Fibroblast of skin of left biceps (primary cell): ENCODE measurements around the gene EPAS1.

Experiments used
- DNase-seq, 2 experiments: peaks; one replicate each; pipeline ENCODE4 v3.0.0-alpha.2; 2013; ENCODE audit warnings: low read depth in 2 of 2

EPAS1 gene

GRCh38 chr2:46409756-46410155, 112.5 kb downstream of the EPAS1 start:
- no peak for DNase-seq

GRCh38 chr2:46410273-46411244, 113.4 kb downstream of the EPAS1 start:
- no peak for DNase-seq

DNA sequence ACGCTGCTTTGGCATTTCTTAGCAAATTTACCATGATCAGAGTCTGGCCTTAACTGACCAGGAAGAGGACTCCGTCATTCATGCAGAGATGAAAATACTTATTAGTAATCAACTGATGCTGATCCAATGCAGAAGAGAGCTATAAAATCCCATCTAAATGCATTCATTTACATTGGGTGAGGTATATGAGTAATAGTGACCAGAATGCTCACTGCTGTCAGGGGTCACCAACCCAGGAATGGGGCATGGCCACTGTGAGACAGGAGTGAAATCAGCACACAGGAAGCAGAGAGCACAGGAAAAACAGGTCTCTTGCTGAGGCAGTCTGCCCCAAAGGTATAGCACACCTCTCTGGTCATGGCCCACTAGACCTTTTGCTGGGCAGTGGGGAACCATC, 114.0 kb downstream of the EPAS1 start:
- no peak for DNase-seq

- DNase-seq, result no peak
These were observed 114.8 kb downstream of the EPAS1 start for GRCh38 chr2:46411985-46412384.

- DNase-seq, result no peak
These were observed 115.9 kb downstream of the EPAS1 start for GRCh38 chr2:46413111-46413510.

DNA sequence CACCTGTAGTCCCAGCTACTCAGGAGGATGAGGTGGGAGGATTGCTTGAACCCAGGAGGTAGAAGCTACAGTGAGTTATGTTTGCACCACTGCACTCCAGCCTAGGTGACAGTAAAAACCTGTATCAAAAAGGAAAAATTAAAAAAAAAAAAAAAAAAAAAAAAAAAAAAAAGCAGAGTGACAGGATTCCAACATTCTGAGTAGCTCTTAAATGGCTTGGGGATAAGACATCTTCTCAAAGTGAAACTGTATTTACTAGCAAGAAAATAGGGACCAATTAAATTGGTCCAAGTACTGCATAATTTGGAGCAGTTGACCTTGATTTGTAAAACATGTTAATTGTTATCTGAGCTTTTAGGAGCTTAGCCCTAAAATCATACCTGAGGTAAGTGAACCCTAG, 116.4 kb downstream of the EPAS1 start:
- no peak for DNase-seq

DNA sequence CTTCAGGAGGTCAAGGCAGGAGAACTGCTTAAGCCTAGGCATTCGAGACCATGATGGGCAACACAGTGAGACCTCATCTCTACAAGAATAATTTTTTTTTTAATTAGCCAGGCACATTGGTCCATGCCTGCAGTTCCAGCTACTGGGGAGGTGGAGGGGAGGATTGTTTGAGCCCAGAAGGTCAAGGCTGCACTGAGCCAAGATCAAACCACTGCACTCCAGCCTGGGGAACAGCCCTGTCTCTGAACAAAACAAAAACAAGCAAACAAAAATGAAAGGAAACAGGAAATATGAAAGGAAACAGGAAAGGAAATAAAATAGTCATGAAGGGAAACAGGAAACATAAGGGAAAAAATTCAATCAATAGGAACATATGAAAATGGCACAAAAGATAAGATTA, 117.5 kb downstream of the EPAS1 start:
- DNase-seq, result no peak

DNA sequence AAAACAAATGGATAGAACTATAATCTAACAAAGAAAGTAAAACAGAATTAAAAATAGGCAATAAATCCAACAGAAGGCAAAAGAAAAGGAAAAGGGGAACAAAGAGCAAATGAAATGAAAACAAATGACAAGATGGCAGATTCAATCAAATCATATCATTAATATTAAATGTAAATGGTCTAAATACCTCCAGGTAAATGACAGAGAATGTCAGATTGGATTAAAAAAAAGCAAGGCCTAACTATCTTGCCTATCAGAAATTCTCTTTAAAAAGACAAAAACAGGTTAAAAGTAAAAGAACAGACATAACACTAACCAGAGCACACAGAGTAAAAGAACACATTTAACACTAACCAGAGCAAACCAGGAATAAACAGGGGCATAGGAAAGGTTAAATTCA, 119.1 kb downstream of the EPAS1 start:
- DNase-seq, result no peak

GRCh38 chr2:46416739-46417403, 119.7 kb downstream of the EPAS1 start:
- no peak for DNase-seq

DNA sequence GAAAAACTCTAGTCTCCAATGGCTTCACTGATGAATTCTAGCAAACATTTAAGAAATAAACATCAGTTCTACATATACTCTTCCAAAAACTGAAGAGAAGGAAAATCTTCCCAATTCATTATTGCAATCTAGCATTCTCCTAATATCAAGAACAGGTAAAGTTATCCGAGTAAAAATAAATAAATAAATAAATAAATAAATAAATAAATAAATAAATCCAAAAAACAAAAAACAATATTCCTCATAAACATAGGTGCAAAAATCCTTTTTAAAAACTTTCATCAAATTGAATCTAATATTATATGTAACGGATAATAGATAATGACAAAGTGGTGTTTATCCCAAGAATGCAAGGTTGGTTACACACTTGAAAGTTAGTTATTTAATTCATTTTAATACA, 123.7 kb downstream of the EPAS1 start:
- no peak for DNase-seq

DNA sequence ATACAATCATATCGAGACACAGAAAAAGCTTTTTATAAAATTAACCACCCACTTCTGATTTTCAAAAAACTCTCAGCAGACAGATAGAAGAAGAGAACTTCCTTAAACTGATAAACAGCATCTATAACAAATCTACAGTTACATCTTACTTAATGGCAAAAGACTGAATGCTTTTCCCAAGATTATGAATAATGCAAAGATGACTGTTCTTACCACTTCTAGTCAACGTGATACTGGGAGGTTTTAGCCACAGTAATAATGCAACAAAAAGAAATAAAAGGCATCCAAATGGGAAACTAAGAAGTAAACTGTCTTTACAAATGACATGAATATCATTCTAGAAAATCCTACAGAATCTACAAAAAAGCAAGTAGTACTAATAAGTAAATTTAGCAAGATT, 124.2 kb downstream of the EPAS1 start:
- DNase-seq, result no peak

- DNase-seq, result no peak
These were observed 125.6 kb downstream of the EPAS1 start for GRCh38 chr2:46422717-46423394.

GRCh38 chr2:46424937-46425336, 127.7 kb downstream of the EPAS1 start:
- DNase-seq, result no peak

DNA sequence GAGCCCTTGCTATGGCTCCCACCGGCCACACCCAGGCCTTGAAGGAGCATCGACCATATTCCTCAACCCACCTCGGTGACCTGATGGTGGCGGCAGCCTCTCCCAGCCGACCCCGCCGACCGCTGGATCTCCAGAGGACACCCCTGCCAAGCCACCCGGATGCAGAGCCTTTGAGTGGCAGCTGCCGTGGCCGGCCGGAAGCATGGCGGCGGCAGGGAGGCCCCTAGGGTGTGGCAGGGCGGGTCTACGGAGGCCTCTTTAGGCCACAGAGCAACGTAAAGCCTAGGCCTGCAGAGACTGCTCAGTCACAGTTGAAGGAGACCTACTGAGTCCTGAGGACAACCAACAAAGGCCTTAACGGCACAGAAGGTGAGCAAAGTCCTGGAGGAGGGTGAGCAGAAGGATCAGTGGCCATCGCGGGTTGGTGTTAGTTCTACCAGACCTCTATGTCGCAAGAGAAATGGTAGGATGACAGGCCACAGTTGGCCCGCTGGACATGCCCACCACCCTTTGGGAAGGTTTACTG, 131.8 kb downstream of the EPAS1 start:
- DNase-seq, result no peak

GRCh38 chr2:46430413-46430812, 133.2 kb downstream of the EPAS1 start:
- DNase-seq, result no peak

DNA sequence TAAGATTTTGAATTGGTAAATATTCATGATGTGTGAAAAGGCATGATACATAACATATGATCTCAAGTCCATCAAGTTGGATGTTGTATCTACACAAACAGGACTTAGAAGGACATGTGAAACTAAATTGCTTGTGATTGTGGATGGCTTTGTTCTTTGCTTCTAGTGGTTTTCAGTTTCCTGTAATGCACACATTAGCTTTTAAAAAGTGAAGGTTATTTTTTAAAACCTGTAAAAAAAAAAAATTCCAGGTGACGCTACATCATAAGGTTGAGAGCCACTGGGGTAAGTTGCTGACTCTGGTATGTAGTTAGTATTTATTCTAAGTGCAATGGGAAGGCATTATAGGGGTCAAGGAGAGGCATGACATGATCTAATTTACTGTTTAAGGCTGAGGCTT, 133.8 kb downstream of the EPAS1 start:
- DNase-seq, result no peak

DNA sequence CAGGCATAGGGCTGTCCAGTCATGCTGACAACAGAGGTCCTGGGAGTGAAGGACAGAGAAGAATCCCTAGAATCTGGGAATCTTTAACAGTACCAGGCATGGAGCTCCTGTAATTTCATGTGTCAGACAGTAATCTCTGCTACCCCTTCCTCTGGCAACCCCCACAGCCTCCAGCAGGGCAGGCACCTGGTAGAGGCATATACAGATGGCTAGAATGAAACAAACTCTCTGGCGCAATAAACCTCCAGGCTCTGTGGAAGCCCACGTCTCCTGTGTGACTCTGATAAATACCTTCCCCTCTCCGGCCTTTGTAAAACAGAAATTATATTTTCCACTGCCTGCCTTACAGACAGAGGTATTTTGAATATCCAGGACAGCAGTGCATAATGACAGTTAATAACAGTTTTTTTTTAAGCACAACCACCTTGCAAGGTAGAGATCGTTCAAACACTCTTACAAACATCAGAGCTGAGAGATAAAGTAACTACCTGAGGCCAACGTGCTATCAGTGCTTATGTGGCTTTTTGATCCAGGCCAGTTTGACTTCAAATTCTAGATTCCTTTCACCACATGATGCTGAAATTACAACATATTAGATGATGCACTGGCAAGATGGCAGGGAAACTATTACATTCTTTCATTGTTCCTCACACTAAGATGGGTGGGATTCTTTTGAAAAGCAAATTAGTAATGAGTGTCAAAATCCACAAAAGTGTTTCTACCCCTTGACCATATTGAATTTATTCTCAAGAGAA, 134.5 kb downstream of the EPAS1 start:
- DNase-seq, result no peak

DNA sequence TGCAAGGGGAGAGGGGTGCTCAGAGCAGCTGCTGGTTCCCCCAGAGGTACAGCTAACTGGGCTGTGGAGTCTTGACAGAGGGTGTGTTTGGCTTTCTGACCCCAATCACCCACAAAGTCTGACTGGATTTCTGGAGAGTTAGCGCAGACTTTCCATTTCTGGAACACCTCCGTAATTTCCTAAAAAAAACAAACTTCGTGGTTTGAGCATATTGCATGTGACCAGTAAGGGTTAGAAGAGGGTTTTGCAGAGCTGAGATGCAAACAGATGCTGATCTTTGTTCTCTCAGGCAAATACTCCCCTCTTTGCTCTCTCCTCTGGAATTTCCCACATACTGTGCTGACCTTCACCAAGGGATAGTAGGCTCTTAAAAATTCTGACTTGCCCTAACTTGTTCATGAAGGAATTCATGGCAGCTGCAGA, 137.7 kb downstream of the EPAS1 start:
- no peak for DNase-seq

- DNase-seq, result no peak
These were observed 138.1 kb downstream of the EPAS1 start for GRCh38 chr2:46435353-46435752.

DNA sequence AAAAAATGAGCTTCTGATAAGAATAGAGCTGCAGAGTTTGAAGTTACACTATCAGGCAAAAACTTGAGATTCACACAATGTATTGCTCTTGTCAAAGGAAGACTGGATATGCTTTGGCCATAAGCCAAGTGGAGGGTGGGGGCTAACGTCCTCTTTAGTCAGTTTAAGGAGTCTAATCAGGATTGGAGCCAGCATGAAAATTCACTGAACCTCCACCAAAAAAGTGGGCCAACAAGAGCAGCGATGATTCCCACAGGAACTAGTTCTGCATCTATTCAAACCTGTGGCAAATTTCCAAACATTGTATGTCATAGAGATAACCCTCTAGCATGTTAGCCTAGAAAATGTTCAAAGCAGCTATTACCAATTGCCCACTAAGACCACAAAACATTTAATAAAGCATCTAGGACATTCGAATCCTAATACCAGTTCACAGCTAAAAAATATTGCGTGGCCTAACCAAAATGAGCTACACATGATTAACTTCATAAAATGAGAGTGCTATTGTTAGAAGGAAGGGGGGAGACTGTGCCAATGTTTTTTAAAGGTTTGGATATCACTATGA, 138.7 kb downstream of the EPAS1 start:
- DNase-seq, result no peak
